Pons (tissue), 1 donor: ENCODE data around the gene HPD.
"Not testable (repeated sequence)": the region's sequence is repeated elsewhere in the genome, so short reads cannot be mapped to it uniquely, and the experiment has no call there.

Experiments
- DNase-seq: peaks from one replicate; pipeline ENCODE4 v3.0.0-alpha.2; 2016; ENCODE audit warnings: low spot score

HPD gene

DNA sequence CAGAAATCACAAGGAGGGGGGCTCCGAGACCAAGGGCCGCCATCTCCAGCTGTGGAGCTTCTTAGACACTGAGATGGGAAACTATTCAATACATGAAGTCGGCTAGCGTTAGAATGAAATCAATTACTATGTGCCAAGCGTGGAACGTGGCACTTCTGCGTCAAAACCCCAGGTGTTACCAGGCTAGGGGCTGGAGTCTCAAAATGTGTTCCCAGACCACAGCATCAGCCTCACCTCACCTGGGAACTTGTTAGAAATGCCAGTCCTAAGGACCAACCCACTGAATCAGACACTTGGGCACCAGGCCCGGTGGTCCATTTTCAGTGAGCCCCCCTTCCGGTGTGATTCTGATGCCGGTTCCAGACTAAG, 59.9 kb downstream of the HPD start:
- DNase-seq: no peak

DNA sequence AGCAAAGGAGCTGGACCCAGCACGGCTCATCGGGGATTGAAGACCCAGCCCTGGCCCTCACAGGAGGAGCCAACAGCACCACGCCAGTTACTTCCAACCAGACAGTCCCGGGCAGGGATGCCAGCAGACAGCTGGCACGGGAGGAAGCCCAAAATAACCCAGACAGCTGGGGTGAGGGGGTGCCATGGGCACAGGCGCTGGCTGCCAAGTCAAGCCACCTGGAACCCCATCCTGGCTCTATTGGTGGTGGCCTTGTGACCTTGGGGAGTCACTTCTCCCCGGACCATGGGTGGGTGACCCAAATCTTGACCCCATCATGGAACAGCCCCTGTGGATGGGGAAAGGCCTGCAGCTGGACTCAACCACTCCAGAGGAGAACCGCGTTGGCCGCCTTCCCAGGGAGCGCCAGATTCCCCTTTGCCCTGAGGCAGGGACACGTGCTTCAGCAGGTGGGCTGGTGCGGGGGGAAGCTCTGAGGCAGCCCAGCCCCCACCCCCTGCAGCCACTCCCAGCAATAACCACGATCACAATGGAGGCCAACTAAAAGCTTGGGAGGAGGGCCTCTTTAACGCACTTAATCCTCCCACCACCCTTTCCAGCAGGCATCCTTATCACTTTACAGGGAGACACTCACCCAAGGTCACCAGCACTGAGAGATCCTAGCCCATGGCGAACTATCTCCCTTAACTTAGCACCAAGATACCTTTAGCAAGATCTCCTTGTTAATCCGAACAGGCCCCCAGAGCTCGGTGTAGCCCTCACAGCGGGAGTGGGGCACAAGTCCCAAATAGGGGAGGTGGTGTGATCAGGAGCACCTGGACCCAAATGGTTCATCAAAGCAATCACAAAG, 60.5 kb downstream of the HPD start:
- peak; percentile 54 for DNase-seq

DNA sequence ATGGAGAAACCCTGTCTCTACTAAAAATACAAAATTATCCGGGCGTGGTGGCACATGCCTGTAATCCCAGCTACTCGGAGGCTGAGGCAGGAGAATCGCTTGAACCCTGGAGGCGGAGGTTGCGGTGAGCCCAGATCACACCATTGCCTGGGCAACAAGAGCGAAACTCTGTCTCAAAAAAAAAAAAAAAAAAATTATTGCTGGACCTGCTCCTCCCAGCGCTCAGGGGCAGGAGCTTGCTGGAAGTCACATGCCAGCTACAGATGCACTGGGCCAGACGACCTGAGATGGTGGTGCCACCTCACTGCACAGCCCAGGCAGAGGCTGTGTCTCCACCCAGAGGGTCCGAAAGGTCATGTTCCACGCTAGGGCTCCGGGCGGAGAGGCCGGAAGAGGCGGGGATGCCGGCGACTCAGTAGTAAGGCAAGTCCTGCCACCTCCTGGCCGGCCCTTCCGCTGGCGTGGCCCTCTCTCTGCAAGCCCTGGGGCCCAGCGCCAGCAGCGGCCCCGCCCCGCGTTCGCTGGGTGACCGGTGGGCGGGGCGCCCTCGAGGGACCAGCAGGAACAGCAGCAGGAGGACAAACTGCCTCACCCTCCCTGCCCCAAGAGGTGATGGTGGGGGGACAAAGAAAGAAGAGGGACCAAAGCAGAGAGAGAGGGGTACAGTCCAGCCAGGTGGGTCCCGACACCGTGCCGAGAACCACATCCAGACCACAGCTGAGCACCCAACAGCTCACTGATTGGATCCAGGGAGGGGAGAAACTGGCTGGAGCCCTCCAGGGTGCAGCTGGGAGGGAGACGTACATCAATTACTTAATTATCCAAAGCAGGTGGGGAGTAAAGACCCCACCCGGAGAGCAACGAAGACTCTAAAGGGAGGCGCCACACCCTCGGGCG, 61.6 kb downstream of the HPD start:
- peak; percentile 83 for DNase-seq

DNA sequence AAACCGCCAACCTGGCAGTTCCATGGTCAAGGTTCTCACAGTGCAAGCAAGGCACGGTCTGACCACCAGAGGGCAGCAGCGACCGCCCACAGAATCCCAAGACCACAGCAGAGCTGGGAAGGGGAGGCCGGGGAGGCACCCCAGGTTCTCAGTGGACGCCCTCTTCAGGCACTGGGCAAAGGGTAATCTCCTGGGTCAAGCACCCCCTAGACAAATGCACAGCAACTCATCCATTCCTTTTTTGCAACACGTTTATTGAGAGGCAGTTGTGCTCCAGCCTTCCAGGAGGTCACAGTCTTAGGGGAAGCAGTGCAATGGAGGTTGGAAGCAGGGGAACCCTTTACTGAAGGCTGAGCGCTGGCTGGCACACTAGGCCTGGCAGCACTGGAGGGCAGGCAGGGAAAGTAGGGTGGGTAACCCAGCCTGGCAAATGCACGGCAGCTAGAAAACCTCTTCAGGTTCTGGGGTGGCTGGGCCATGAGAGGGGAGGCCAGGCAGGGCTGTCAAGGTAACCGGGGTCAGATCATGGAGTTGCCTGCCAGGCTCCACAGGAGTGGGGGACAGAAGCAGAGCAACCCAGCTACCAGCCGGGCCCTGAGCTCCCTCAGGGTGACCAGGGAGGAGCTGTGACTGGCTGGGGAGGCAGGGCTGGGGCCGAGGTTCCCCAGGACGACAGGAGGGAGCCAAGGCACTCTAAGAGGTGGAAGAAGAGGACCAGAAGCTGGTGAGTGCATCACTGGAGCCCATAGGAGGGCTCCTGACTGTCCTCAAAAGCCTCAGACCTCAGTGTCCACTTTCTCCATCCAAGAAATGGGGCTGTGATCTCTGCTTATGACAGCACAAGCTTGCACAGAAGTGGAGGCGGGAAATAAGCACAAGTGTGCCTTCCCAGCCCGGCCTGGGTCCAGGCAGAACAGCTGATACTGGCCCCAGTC, 63.4 kb downstream of the HPD start:
- peak; percentile 86 for DNase-seq

DNA sequence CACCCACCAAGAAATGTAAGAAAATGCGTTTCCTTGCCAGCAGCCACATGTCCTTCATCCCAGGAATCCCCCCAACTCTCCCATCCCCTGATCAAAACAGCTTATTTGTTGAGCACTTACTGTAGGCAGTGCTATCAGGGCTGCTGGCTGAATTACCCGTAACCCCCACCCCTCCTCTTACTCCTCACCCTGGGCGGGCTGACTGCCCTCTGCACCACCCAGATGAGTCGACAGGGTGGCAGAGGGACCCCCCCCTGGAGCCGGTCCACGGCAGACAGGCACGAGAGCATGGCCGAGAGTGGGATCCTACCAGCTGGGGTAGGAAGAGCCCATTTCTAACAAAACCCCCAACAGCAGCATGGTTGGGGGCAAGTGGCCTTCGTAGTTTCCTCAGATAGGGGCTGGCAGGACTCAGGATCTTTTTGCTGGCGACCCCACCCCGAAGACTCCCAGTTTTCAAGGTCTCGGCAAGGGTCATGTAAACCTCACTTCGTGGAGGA, 64.1 kb downstream of the HPD start:
- no peak for DNase-seq

DNA sequence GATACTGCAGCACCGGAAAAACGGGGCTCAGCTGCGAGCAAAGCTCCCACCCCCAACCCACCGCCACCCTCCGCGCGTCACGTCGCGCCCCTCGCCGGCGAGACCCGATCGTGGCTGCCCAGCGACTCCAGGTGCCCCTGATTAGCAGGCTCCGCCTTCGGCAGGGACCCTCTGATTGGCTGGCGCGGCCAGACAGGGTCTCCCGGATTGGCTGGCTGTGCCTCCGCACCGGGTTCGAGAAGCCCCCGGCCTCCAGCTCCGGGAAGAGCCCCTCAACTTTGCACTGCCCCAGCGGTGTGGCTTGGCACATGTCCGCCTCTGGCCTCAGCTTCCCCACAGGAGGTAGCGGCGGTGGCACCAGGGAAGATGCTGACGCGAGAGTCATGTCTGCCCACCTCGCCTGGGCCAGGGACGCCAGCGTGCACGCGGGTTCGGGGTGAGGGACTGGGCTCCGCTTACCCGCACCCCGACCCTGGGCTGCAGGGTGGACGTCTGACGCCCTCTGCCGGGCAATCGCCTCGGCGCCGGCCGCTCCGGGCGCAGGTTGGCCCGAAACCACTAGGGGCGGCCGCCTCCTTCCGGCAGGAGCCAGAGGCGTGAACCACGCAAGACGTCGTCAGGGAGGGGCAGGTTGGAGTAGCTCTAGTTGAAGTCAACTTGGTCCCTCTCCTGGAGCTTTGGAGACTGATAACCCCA, 64.7 kb downstream of the HPD start:
- peak; percentile 80 for DNase-seq

DNA sequence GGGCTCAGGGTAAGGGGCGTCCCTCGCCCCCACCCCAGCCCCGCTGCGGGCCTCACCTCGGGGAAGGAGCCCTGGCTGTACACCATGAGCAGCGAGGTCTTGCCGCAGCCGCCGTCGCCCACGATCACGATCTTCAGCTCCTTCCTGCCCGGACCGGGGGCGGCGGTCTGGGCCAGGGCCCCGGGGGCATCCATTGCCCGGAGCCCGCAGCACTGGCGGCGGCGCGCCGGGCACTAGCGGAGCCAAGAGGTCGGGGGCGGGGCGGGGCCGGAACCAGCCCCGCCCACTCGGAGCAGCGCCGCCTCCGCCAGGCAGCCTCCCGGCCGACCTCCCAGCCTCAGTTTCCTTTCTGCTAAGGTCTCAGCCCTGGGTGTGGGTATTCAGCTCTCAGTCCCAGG, 65.2 kb downstream of the HPD start, which contains the start of gene RHOF:
Gene RHOF (minus strand): TSS at position 249 of the 398 bp plus-strand sequence. CDS start 55 bp downstream, at position 194.
- DNase-seq: no peak

DNA sequence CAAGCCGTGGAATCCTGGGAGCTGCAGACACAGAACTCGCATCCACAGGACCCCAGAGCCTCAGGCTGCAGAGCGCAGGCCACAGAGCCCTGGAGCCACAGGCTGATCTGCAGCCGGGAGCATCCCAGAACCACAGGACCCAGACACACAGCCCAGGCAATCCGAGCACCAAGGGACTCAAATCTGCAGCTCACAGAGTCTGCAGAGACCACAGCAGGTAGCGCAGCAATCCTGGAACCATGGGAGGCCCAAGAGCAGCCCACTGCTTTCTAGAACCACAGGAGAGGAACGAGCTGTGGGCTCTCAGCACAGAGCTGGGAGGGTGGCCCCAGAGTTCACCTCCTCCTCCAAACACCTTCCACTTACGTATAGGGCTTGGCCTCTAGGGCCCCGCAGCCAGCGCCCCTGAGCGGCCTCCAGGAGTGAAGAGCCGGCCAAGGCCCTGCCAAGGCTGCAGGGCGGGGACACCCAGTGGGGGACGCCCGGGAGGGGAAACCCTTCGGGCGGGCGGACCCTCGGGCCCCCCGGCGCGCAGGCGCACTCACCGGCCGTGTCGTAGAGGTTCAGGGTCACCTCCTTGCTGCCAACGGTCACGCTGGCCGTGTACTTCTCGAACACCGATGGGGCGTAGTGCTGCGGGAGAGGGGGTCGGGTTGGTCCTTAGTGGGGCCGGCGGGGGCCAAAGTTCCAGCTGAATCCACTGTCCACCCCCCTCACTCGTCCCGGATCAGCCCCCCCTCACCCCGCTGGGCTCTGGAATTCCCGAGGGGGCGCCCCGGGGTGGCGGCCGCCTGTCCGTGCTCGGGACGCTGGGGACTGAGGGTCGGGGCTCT, 65.8 kb downstream of the HPD start:
- DNase-seq: no peak

DNA sequence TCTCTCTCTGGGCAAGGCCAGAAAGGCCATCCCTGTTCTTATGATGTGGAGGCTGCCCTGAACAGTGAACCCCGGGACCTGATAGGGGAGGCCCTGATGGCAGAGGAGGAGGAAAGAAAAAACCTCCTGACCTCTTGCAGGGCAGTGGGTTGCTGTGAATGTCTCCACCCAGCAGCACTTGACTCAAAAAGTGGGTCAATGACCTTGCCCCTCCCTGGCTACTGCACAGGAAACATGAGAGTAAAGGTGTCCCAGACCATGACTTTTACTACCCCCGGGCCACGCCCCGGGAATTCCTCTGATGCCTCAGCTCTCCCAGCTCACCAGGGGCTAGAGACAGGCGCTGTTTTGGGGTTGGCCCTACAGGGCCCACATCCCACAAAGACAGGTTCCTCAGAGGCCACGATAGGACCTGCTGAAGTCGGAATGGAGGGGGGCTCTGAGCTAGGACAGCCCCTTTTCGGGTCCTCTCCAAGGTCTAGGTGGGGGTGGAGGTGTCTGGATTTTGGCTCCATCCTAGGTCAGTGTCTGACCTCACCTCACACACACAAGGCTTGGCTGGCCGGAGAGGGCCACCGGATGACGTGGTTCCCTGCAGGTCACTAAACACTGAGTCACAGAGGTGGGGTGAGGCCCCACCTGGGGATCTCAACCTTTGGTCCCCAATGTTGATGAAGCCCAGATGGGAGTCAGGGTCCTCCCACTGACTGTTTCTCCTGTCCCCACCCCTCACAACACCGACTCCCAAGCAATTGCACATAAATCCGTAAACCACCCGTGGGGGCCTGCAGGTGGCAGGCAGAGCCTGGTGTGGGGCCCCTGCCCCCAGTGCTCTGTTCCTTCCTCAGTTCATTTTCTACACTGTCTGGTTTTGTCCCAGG, 66.7 kb downstream of the HPD start:
- no peak for DNase-seq

DNA sequence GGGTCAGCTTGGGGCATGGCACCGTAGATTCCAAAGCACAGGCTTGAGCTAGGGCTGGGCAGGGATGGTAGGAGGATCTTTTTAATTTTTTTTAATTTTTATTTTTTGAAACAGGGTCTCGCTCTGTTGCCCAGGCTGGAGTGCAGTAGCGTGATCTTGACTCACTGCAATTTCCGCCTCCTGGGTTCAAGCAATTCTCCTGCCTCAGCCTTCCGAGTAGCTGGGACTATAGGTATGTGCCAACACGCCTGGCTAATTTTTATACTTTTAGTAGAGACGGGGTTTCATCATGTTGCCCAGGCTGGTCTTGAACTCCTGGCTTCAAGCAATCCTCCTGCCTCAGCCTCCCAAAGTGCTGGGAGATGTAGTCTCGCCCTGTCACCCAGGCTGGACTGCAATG, 67.9 kb downstream of the HPD start:
- not testable (repeated sequence) for DNase-seq

DNA sequence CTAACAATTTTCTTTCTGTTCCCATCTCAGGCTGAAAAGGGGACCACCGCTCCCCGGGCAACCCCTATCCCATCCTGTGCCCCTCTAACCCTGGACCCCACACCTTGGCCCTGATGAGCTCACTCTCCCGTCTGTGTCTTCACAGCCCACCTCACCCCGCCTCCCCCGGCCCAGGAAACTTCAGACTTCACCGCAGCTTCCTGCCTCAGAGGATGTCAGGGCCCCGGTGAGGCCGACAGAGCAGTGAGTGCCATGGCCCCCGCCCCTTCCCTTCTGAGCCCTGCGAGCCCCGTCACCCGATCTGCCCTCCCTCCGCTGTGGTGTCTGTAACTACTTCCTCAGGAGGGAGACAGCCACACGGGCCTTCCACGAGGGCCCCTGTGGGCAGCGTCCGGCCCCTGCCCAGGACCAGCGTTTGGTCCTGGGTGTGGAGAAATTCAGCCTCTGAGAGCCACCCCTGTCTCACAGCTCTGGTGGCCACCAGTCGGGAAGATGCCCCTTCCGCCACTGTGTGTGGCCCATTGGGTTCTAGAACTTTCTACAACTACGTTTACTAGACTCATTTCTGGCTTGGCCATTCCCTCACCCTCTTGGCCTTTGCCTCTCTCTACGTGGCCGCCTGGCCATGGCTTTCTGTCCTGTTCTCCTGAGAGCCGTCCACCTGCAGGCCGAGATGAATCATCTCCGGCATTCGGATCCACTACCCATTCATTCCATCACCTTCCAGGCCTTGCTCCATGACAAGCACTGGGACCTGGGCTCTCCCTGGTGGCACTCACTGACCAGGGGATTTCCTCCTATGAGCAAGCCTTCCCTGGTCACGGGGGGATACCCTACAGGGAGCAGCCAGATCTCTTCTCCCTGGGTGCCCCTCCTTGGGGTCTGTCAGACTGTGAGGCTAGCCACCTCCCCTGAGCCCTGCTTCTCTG, 68.6 kb downstream of the HPD start:
- no peak for DNase-seq
